ENCODE measurements around the gene PCK2.

The PCK2 gene

GRCh38 chr14:24053548-24054323 is 40.4 kb upstream of the PCK2 start:
- no peak overlapping the region for H3K4me3 ChIP-seq (ENCODE audit: low read length)
- no peak for DNase-seq (ENCODE audit: low read depth)
- TF ChIP-seq CTCF (IDR thresholded peaks at IDR 0.05; ENCODE audit: insufficient read depth, low read depth, low read length, missing control alignments): no peak

GRCh38 chr14:24054324-24054641 is 39.8 kb upstream of the PCK2 start:
- no peak for TF ChIP-seq CTCF (IDR thresholded peaks at IDR 0.05; ENCODE audit: insufficient read depth, low read depth, low read length, missing control alignments)
- no peak overlapping the region for H3K4me3 ChIP-seq (ENCODE audit: low read length)
- no peak for DNase-seq (ENCODE audit: low read depth)

- TF ChIP-seq CTCF (IDR thresholded peaks at IDR 0.05; ENCODE audit: insufficient read depth, low read depth, low read length, missing control alignments): no peak
- DNase-seq (ENCODE audit: low read depth): no peak
- no peak overlapping the region for H3K4me3 ChIP-seq (ENCODE audit: low read length)
Measured at GRCh38 chr14:24054646-24055045, 39.5 kb upstream of the PCK2 start.

GRCh38 chr14:24055971-24056799 is 37.9 kb upstream of the PCK2 start:
- no peak for TF ChIP-seq CTCF (IDR thresholded peaks at IDR 0.05; ENCODE audit: insufficient read depth, low read depth, low read length, missing control alignments)
- DNase-seq (ENCODE audit: low read depth): no peak
- no peak overlapping the region for H3K4me3 ChIP-seq (ENCODE audit: low read length)

- TF ChIP-seq CTCF (IDR thresholded peaks at IDR 0.05; ENCODE audit: insufficient read depth, low read depth, low read length, missing control alignments): no peak
- H3K4me3 ChIP-seq (ENCODE audit: low read length): no peak overlapping the region
- DNase-seq (ENCODE audit: low read depth): no peak
Measured at GRCh38 chr14:24056800-24057184, 37.3 kb upstream of the PCK2 start.

GRCh38 chr14:24057271-24057670 is 36.8 kb upstream of the PCK2 start:
- no peak for TF ChIP-seq CTCF (IDR thresholded peaks at IDR 0.05; ENCODE audit: insufficient read depth, low read depth, low read length, missing control alignments)
- no peak for DNase-seq (ENCODE audit: low read depth)
- H3K4me3 ChIP-seq (ENCODE audit: low read length): no peak overlapping the region

All from epithelial cell of esophagus (primary cell).